ENCODE results near the gene CMIP. TPM values are rescaled to one million over a fixed set of nuclear protein-coding genes. Genes with fewer than 3 reads are reported as not detected.

CMIP gene
- polyA plus RNA-seq, 3 donors, result 0.85 to 61.9 (median 0.93) TPM

DNA sequence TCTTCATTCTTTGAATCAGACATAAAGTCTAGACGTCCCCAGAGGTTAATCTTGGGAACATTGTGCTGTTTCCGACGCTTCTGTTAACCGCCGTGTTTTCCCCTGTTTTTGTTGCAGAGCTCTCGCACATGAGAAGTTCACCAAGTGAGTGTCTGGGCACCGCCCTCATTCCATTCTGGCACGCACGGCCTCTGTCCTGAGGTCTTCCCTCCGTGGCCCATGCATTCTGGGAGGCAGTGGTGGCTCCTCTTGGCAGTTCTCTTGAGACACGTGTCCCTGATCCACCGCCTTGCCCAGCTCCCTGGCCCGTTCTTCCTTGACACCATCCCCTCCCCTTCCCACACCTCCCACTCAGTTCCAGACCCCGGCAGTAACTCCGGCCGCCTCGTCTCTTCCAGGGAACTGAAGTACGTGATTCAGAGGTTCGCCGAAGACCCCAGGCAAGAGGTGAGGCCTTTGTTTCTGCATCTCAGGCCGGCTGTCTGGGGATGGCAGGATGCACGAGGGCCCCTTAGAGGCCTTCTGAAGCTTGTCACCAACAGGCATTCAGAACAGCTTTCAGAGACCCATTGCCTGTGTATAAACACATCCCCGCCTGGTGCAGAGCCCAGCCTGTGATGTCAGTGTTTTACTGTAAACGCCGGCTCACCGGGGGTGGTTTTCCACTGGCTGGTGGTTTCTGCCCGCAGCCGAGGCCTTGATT lies 248.6 kb downstream of the CMIP start:
- Mint-ChIP-seq H3K36me3 (peaks cover 69 to 75% of the 10 kb centered on the region in 2 donors), H3K4me3 (no peak overlapping the region), H3K4me1 (no peaks in the 10 kb centered on the region), H3K9me3 (no peaks in the 10 kb centered on the region), H3K27me3 (ENCODE audit: low read depth in 3 of 3) (no peaks in the 10 kb centered on the region), H3K27ac (peak overlapping the region in 2 of 7 donors; percentile 38 to 60)
- no peak overlapping the region for H2AFZ ChIP-seq (ENCODE audit: insufficient read depth, low read depth, low read length, poor library complexity, severe bottlenecking)
- peaks cover 87% of the 10 kb centered on the region for H4K20me1 ChIP-seq (ENCODE audit: insufficient read depth, low read length)
- intact Hi-C loops (cut with micrococcal nuclease), result no loop called here
- no peak overlapping the region for H3K4me3 ChIP-seq (replicated peaks in 1 of 3; ENCODE audit: low read depth in 2 of 3, low read length in 3 of 3)
- H3K9ac ChIP-seq (ENCODE audit: insufficient read depth, low read length, poor library complexity, severe bottlenecking), result no peak overlapping the region
- WGBS (ENCODE audit: insufficient coverage), result 98% methylated on average over 28 of the region's 28 CpGs
- TF ChIP-seq, protein P1, sequence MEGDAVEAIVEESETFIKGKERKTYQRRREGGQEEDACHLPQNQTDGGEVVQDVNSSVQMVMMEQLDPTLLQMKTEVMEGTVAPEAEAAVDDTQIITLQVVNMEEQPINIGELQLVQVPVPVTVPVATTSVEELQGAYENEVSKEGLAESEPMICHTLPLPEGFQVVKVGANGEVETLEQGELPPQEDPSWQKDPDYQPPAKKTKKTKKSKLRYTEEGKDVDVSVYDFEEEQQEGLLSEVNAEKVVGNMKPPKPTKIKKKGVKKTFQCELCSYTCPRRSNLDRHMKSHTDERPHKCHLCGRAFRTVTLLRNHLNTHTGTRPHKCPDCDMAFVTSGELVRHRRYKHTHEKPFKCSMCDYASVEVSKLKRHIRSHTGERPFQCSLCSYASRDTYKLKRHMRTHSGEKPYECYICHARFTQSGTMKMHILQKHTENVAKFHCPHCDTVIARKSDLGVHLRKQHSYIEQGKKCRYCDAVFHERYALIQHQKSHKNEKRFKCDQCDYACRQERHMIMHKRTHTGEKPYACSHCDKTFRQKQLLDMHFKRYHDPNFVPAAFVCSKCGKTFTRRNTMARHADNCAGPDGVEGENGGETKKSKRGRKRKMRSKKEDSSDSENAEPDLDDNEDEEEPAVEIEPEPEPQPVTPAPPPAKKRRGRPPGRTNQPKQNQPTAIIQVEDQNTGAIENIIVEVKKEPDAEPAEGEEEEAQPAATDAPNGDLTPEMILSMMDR (IDR thresholded peaks at IDR 0.05), result no peak
- no peak for DNase-seq
- H3K36me3 ChIP-seq (replicated peaks in 1 of 2; ENCODE audit: control insufficient read depth in 1 of 2, insufficient read depth in 2 of 2, low read length in 2 of 2), result peaks cover 71 to 80% of the 10 kb centered on the region in 2 donors
- H3K79me2 ChIP-seq (ENCODE audit: insufficient read depth, low read length), result peaks cover 2% of the 10 kb centered on the region
- no peaks in the 10 kb centered on the region for H3K4me1 ChIP-seq (ENCODE audit: control insufficient read depth in 1 of 2, insufficient read depth in 2 of 2, low read length in 2 of 2)
- no peaks in the 10 kb centered on the region for H3K27me3 ChIP-seq (ENCODE audit: control insufficient read depth in 2 of 2, insufficient read depth in 2 of 2, low read length in 2 of 2)
- H3K27ac ChIP-seq (ENCODE audit: low read depth in 1 of 2, low read length in 2 of 2), result no peak overlapping the region
- H3K4me2 ChIP-seq (replicated peaks; ENCODE audit: extremely low read depth, low read length, poor library complexity, severe bottlenecking), result no peak overlapping the region
- no peaks in the 10 kb centered on the region for H3K9me3 ChIP-seq (replicated peaks in 1 of 2; ENCODE audit: control insufficient read depth in 1 of 2, insufficient read depth in 1 of 2, low read length in 2 of 2)

DNA sequence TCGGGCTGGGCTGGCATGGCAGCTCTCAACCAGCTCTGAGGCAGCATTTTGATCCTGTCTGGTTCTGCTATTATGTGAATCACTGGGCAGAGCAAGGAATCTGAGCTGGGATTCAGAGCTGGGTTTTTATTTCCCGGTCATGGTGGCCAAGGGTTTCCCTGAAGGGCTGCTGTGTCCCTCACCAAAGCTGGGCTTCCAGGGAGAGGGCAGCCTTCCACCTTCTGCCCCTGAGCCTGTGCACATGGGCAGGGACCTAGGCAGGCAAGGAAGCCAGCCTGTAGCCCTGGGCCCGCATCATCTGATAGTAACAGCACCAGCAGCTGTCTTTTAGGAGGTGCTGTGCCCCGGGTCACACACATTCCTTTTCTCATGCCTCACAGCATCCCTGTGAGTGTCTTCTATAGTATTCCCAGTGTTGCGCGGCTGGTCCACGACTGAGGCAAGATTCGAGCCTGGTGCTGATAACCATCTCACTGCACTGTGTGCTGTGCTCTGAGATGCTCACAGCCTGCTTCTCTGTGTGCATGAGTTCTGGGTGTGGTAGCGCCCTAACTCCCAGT lies 249.2 kb downstream of the CMIP start:
- Histone ChIP-seq H3K36me3 (replicated peaks in 1 of 2; ENCODE audit: control insufficient read depth in 1 of 2, insufficient read depth in 2 of 2, low read length in 2 of 2) (peaks cover 77 to 81% of the 10 kb centered on the region in 2 donors), H2AFZ (ENCODE audit: insufficient read depth, low read depth, low read length, poor library complexity, severe bottlenecking) (no peak overlapping the region), H3K4me2 (replicated peaks; ENCODE audit: extremely low read depth, low read length, poor library complexity, severe bottlenecking) (no peak overlapping the region), H3K27ac (ENCODE audit: low read depth in 1 of 2, low read length in 2 of 2) (peak overlapping the region in 1 of 2 donors; percentile 31), H3K9ac (ENCODE audit: insufficient read depth, low read length, poor library complexity, severe bottlenecking) (no peak overlapping the region), H3K27me3 (ENCODE audit: control insufficient read depth in 2 of 2, insufficient read depth in 2 of 2, low read length in 2 of 2) (no peaks in the 10 kb centered on the region), H3K4me3 (replicated peaks in 1 of 3; ENCODE audit: low read depth in 2 of 3, low read length in 3 of 3) (no peak overlapping the region), H4K20me1 (ENCODE audit: insufficient read depth, low read length) (peaks cover 86% of the 10 kb centered on the region), H3K9me3 (replicated peaks in 1 of 2; ENCODE audit: control insufficient read depth in 1 of 2, insufficient read depth in 1 of 2, low read length in 2 of 2) (no peaks in the 10 kb centered on the region), H3K79me2 (ENCODE audit: insufficient read depth, low read length) (no peaks in the 10 kb centered on the region), H3K4me1 (ENCODE audit: control insufficient read depth in 1 of 2, insufficient read depth in 2 of 2, low read length in 2 of 2) (no peaks in the 10 kb centered on the region)
- intact Hi-C loops (cut with micrococcal nuclease), result no loop called here
- 95% methylated on average over 4 of the region's 9 CpGs for WGBS (ENCODE audit: insufficient coverage)
- Mint-ChIP-seq H3K9me3 (no peaks in the 10 kb centered on the region), H3K4me3 (no peak overlapping the region), H3K36me3 (peaks cover 72 to 79% of the 10 kb centered on the region in 2 donors), H3K4me1 (no peaks in the 10 kb centered on the region), H3K27me3 (ENCODE audit: low read depth in 3 of 3) (no peaks in the 10 kb centered on the region), H3K27ac (peak overlapping the region in 4 of 7 donors; percentile 67 to 82 (median 72))
- no peak for DNase-seq
- TF ChIP-seq, protein P1 (IDR thresholded peaks at IDR 0.05), result no peak

Data from CD14-positive monocyte (primary cell).